Fibroblast of pulmonary artery (primary cell): ENCODE data around the gene EFNA2.

Experiments
- DNase-seq: peaks from one replicate; pipeline ENCODE4 v3.0.0-alpha.2; 2010; ENCODE audit warnings: low read depth
- H3K4me3 ChIP-seq: replicated peaks from 2 replicates; pipeline ENCODE4 v1.5.1; 2011; ENCODE audit warnings: low read depth, mild to moderate bottlenecking, control low read depth, low read length, moderate library complexity
- TF ChIP-seq, protein P1 (sequence below): IDR thresholded peaks from 2 replicates; pipeline ENCODE4 v1.5.1; 2011; ENCODE audit warnings: mild to moderate bottlenecking, control low read depth, low read length, inconsistent platforms; ENCODE audit errors: missing control alignments

The EFNA2 gene

GRCh38 chr19:1293782-1294604, 8.3 kb downstream of the EFNA2 start:
- TF ChIP-seq, protein P1, sequence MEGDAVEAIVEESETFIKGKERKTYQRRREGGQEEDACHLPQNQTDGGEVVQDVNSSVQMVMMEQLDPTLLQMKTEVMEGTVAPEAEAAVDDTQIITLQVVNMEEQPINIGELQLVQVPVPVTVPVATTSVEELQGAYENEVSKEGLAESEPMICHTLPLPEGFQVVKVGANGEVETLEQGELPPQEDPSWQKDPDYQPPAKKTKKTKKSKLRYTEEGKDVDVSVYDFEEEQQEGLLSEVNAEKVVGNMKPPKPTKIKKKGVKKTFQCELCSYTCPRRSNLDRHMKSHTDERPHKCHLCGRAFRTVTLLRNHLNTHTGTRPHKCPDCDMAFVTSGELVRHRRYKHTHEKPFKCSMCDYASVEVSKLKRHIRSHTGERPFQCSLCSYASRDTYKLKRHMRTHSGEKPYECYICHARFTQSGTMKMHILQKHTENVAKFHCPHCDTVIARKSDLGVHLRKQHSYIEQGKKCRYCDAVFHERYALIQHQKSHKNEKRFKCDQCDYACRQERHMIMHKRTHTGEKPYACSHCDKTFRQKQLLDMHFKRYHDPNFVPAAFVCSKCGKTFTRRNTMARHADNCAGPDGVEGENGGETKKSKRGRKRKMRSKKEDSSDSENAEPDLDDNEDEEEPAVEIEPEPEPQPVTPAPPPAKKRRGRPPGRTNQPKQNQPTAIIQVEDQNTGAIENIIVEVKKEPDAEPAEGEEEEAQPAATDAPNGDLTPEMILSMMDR: no peak
- no peak for DNase-seq
- H3K4me3 ChIP-seq: no peak overlapping the region

DNA sequence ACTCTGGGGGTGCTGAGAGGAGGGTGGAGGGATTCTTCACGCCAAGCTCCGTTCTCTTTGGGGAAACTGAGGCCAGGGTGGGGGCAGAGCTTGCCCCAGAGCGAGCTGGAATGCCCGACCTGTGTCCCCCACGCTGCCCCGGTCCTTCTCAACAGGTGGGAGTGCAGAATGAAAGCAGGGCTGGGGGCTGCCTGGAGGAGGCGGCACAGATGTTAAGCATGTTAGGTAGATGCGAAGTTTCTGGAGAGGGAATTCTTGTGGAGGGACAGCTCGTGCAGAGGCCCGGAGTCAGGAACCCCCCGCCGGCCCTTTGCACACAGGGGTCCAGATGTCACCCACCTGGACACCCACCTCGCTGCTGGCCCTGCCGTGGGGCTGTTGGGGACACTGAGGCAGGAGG, 9.0 kb downstream of the EFNA2 start:
- no peak overlapping the region for H3K4me3 ChIP-seq
- DNase-seq: no peak
- TF ChIP-seq, protein P1: no peak

GRCh38 chr19:1295169-1296012, 9.7 kb downstream of the EFNA2 start:
- H3K4me3 ChIP-seq: no peak overlapping the region
- TF ChIP-seq, protein P1: no peak
- DNase-seq: no peak

DNA sequence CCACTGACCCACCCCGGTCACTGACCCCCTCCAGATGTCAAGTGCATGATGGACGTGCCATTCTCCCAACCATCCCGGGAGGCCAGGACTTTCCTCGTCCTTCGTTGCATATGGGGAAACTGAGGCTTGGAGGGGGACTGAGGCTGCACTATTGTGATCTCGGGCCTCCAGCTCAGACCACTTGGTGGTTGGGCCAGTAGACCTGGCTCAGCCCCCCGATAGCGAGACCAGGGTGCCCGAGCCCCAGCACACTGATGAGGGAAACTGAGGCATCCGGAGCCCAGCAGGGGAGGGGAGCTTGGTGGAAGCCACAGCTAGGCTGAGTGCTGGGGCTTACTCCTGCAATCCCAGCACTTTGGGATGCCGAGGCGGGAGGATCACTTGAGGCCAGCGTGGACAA, 10.4 kb downstream of the EFNA2 start:
- TF ChIP-seq, protein P1: no peak
- H3K4me3 ChIP-seq: no peak overlapping the region
- no peak for DNase-seq

DNA sequence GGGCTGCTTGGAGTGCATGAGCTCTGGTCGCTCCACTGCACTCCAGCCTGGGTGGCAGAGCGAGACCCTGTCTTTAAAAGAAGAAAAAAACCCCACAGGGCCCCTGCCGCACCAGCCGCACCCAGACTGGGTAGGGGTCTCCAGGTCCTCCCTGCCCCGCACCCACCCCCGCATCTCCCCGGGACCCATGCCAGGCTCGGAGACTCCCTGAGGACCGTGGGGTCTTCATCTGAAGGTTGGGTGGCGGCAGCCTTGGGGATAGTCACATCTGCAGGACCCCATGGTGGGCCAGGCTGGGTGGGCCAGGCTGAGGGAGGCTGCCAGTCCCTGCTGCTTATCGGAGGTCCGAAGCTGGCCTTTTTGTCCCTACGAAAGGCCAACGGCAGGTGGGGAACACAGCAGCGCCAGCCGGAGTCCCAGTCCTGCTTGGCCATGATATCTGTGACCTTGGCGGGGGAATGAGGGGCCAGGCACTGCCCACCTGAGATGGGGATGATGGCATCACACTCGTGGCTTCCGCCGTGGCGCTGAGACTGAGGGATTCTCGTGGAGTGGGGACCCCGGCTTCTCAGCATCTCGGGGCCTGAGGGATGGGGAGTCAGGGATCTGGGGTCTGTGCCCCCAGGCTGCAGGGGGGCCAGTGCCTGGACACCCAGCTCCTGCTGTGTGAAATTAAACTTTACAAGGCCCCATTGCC, 11.1 kb downstream of the EFNA2 start:
- DNase-seq: no peak
- TF ChIP-seq, protein P1: no peak

GRCh38 chr19:1298235-1298634, 12.6 kb downstream of the EFNA2 start:
- no peak for DNase-seq
- TF ChIP-seq, protein P1: no peak
- no peak overlapping the region for H3K4me3 ChIP-seq

More for the DNA sequence above, 11.1 kb downstream of the EFNA2 start:
- H3K4me3 ChIP-seq: no peak overlapping the region
